Right atrium auricular region (tissue), 2 donors: ENCODE measurements around the gene SLC38A2. TPM values are rescaled to one million over a fixed set of nuclear protein-coding genes. Genes with fewer than 3 reads are reported as not detected.

Source experiments
- DNase-seq: peaks from one replicate; pipeline ENCODE4 v3.0.0-alpha.2; 2019; ENCODE audit warnings: low spot score
- H3K27ac ChIP-seq, 2 donors: fragments of 200-600 bp; sonication (generic); 1 replicate in 1 of 2; 2 replicates in 1 of 2; pipeline ENCODE4 v1.5.1; 2016 to 2019
- H3K27me3 ChIP-seq, 2 donors: fragments of 200-600 bp; sonication (generic); one replicate each; pipeline versions ENCODE4 v1.5.1 to v1.6.0; 2017 to 2019
- H3K36me3 ChIP-seq: fragments of 200-600 bp; sonication (generic); one replicate; pipeline ENCODE4 v1.5.1; 2016
- H3K4me1 ChIP-seq, 2 donors: fragments of 200-600 bp; sonication (generic); one replicate each; pipeline versions ENCODE4 v1.5.1 to v1.6.0; 2017 to 2019
- H3K4me3 ChIP-seq, 2 donors: fragments of 200-600 bp; sonication (generic); 1 replicate in 1 of 2; 2 replicates in 1 of 2; pipeline ENCODE4 v1.5.1; 2017 to 2019; ENCODE audit warnings: mild to moderate bottlenecking in 1 of 2, moderate library complexity in 1 of 2
- H3K9me3 ChIP-seq, 2 donors: fragments of 200-600 bp; sonication (generic); one replicate each; pipeline ENCODE4 v1.5.1; 2019
- total RNA-seq, 2 donors: library from RNA; depleted of rRNA; stranded (reverse); fragments of >200 nt; gene quantifications; one replicate each; pipeline ENCODE4 v1.1.0, GENCODE V29; 2016
- TF ChIP-seq, protein P1 (sequence below), 2 donors: fragments of 200-600 bp; sonication (generic); IDR thresholded peaks; one replicate each; pipeline ENCODE4 v1.5.1; 2019; ENCODE audit warnings: antibody characterized with exemption in 2 of 2

SLC38A2 gene
- total RNA-seq, 2 donors from 2014 or later = 192 to 204 TPM

DNA sequence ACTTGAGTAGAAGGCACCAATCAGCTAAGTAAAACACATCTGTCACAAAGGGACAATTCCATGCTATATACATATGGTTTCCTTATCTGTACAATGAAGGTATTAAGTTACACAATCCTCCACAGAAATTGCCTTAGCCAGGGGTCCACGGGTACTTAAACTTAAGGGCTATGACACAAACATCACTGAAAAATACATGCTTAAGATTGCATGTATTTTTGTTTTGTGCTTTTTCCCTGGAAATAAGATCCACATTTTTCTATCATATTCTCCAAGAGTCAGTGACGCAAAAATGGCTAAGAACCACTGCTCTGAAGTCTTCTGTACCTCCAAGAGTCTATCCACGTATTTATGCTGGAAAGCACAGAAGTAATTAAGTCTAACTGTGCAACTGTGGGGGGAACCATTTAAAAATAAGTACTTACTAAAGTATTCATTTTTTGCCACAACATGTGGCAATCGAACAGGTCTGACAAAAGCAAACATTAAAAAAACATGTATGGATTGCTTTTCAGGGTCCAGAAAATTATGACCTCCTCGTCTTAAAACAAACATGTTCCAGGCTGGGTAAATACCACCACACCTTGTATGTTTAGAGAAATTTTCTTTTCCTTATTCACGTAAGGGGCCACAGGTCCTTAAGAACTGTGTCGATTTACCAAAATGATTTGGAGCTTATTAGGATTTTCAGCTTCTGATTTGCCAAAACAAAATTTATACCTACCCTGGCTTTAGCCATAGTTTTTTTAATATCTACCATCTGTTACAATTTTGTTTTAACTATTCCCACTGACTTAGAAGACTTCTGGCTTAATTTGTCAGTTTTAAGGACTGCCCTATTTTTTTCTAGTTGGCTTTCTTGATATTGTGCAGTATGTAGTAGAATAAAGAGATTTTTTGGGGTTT is 2.8 kb downstream of the SLC38A2 start:
- Histone ChIP-seq H3K4me3 (peak overlapping the region; percentile 95 to 99), H3K4me1 (peaks cover 0 to 70% of the 10 kb centered on the region in 2 donors), H3K27ac (peak overlapping the region; percentile 98 to 100), H3K36me3 (peaks cover 65% of the 10 kb centered on the region), H3K27me3 (no peaks in the 10 kb centered on the region), H3K9me3 (no peaks in the 10 kb centered on the region)
- DNase-seq = no peak
- TF ChIP-seq, protein P1, sequence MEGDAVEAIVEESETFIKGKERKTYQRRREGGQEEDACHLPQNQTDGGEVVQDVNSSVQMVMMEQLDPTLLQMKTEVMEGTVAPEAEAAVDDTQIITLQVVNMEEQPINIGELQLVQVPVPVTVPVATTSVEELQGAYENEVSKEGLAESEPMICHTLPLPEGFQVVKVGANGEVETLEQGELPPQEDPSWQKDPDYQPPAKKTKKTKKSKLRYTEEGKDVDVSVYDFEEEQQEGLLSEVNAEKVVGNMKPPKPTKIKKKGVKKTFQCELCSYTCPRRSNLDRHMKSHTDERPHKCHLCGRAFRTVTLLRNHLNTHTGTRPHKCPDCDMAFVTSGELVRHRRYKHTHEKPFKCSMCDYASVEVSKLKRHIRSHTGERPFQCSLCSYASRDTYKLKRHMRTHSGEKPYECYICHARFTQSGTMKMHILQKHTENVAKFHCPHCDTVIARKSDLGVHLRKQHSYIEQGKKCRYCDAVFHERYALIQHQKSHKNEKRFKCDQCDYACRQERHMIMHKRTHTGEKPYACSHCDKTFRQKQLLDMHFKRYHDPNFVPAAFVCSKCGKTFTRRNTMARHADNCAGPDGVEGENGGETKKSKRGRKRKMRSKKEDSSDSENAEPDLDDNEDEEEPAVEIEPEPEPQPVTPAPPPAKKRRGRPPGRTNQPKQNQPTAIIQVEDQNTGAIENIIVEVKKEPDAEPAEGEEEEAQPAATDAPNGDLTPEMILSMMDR (IDR thresholded peaks at IDR 0.05) = no peak

DNA sequence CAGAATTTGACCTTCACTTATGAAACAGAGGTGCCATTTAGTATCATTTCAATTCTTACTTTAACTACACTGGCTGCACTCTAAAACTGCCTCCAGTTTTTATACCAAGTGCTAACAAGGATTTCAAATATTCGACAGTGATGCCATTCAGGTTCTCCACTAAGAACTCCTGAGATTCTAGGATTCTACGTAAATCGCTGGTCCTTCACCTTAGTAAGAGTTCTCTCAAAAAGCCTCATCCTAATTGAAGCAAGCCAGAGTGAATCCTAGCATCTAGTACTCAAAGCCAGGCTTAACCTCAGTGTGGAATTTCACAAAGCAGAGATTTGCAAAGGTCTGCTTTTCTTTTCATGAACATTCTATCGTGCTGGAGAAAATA is 3.5 kb downstream of the SLC38A2 start:
- Histone ChIP-seq H3K27me3 (no peaks in the 10 kb centered on the region), H3K4me1 (peaks cover 0 to 75% of the 10 kb centered on the region in 2 donors), H3K9me3 (no peaks in the 10 kb centered on the region), H3K36me3 (peaks cover 71% of the 10 kb centered on the region), H3K27ac (peak overlapping the region; percentile 98 to 100), H3K4me3 (peak overlapping the region; percentile 95 to 99)
- DNase-seq = no peak
- TF ChIP-seq, protein P1 (IDR thresholded peaks at IDR 0.05) = no peak

DNA sequence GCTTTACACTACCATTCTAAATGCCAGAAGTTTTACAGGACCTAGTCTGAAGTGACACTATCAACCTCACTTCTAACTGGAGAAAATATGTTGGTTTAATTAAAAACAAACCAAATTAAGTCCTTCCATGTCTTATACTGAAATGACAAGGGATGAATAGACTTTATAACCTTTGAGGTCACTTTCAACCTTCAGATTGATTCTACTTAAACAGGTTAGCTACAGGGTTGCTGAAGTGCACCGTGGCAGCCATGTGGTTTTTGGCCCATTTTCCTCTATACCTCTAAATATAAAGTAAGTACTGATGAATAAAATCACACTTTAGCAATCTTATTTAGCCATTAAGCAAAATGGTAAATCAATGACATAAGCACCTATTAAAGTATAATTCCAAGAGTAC is 3.9 kb downstream of the SLC38A2 start:
- peak overlapping the region; percentile 95 to 99 for H3K4me3 ChIP-seq
- no peaks in the 10 kb centered on the region for H3K9me3 ChIP-seq
- TF ChIP-seq, protein P1 (IDR thresholded peaks at IDR 0.05) = no peak
- no peak for DNase-seq
- H3K36me3 ChIP-seq = peaks cover 75% of the 10 kb centered on the region
- H3K4me1 ChIP-seq = peaks cover 0 to 75% of the 10 kb centered on the region in 2 donors
- H3K27me3 ChIP-seq = no peaks in the 10 kb centered on the region
- peak overlapping the region; percentile 12 to 100 for H3K27ac ChIP-seq

DNA sequence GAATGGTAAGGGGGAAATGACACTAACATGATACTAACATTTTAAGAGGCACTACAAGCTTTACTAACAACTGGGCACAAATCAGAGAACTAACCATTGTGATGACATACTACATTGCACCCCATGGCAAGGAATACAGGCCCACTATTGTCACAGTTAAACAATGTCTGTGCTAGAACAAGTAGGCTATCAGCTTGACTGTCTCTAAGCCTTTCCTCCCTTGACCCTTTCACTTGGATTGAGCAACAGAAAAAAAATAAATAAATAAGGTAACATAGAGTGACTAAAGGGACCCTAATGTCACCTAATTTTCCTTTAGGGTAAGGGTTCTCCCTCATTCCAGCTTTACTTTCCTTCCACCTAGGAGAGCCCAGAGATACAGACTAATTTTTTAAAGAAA is 4.4 kb downstream of the SLC38A2 start:
- Histone ChIP-seq H3K4me3 (peak overlapping the region; percentile 95 to 99), H3K27ac (peak overlapping the region; percentile 12 to 100), H3K9me3 (no peaks in the 10 kb centered on the region), H3K36me3 (peaks cover 80% of the 10 kb centered on the region), H3K27me3 (no peaks in the 10 kb centered on the region), H3K4me1 (peaks cover 0 to 76% of the 10 kb centered on the region in 2 donors)
- no peak for DNase-seq
- TF ChIP-seq, protein P1 (IDR thresholded peaks at IDR 0.05) = no peak

DNA sequence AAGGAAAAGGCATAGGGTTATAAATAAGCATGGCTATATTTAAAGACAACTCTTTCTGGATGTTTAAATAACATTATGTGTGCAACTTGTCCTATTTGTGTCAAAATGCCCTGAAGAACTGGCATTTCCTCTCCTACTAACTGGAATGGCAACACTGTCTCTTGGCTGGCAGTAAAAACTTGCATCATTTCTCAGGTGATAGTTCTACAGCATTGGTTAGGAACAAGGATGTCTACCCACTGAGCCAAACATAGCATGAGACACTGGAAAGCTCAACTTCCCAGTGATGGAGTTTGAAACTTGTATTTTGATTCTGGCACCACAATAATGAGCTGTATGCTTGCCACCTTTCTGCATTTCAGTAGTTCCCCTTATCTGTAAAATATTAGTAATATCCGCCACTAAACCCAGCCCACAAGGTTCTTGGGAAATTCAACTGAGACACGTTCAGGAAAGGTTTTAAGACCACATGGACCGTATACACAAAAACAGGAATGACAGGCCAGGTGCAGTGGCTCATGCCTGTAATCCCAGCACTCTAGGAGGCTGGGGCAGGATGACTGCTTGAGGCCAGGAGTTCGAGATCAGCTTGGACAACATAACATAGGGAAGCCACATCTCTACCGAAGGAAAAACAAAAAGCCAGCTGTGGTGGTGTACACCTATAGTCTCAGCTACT is 5.1 kb downstream of the SLC38A2 start:
- no peaks in the 10 kb centered on the region for H3K9me3 ChIP-seq
- TF ChIP-seq, protein P1 (IDR thresholded peaks at IDR 0.05) = no peak
- no peaks in the 10 kb centered on the region for H3K27me3 ChIP-seq
- peaks cover 87% of the 10 kb centered on the region for H3K36me3 ChIP-seq
- peaks cover 0 to 81% of the 10 kb centered on the region in 2 donors for H3K4me1 ChIP-seq
- peak overlapping the region; percentile 12 to 100 for H3K27ac ChIP-seq
- H3K4me3 ChIP-seq = peak overlapping the region; percentile 95 to 99
- no peak for DNase-seq
